GM19351 (cell line): Measurements from ENCODE around the gene PALM.
"Not testable (repeated sequence)": the region's sequence is repeated elsewhere in the genome, so short reads cannot be mapped to it uniquely, and the experiment has no call there.

ENCODE experiments used
- ATAC-seq: cut with Tn5 transposase; IDR thresholded peaks from one replicate; pipeline ENCODE4 v1.9.1; 2021; ENCODE audit warnings: mild to moderate bottlenecking, moderate library complexity; ENCODE audit not compliant: unreplicated experiment

The PALM gene

GRCh38 chr19:703651-704446 lies 4.9 kb upstream of the PALM start:
- no peak for ATAC-seq

- ATAC-seq = no peak
These were observed 4.3 kb upstream of the PALM start for GRCh38 chr19:704447-704741.

- no peak for ATAC-seq
These were observed 645 bp downstream of the PALM start for GRCh38 chr19:709196-709964.

GRCh38 chr19:709965-710571 lies 1.3 kb downstream of the PALM start:
- ATAC-seq = no peak

- no peak for ATAC-seq
These were observed 2.0 kb downstream of the PALM start for GRCh38 chr19:710767-711166.

GRCh38 chr19:711254-711653 lies 2.5 kb downstream of the PALM start:
- ATAC-seq = no peak

GRCh38 chr19:715347-715746 lies 6.6 kb downstream of the PALM start:
- ATAC-seq = no peak

GRCh38 chr19:718251-718951 lies 9.7 kb downstream of the PALM start:
- ATAC-seq = no peak

GRCh38 chr19:718991-719512 lies 10.3 kb downstream of the PALM start:
- no peak for ATAC-seq

GRCh38 chr19:719636-720344 lies 11.1 kb downstream of the PALM start:
- ATAC-seq = no peak

GRCh38 chr19:720345-721160 lies 11.8 kb downstream of the PALM start:
- no peak for ATAC-seq

- no peak for ATAC-seq
These were observed 13.9 kb downstream of the PALM start for GRCh38 chr19:722553-723101.

GRCh38 chr19:723247-723646 lies 14.5 kb downstream of the PALM start:
- ATAC-seq = no peak

- ATAC-seq = no peak
These were observed 15.0 kb downstream of the PALM start for GRCh38 chr19:723714-724113.

- no peak for ATAC-seq
These were observed 16.8 kb downstream of the PALM start for GRCh38 chr19:725461-726089.

GRCh38 chr19:726993-727956 lies 18.5 kb downstream of the PALM start:
- ATAC-seq = no peak

- no peak for ATAC-seq
These were observed 19.3 kb downstream of the PALM start for GRCh38 chr19:728011-728410.

- ATAC-seq = not testable (repeated sequence)
These were observed 20.8 kb downstream of the PALM start for GRCh38 chr19:729564-729963.
